GM21723 (cell line): ENCODE results near the gene CA5B.
"Not testable (repeated sequence)": the region's sequence is repeated elsewhere in the genome, so short reads cannot be mapped to it uniquely, and the experiment has no call there.

Source experiments
- ATAC-seq: cut with Tn5 transposase; IDR thresholded peaks from one replicate; pipeline ENCODE4 v1.9.1; 2021; ENCODE audit warnings: mild to moderate bottlenecking, moderate library complexity; ENCODE audit not compliant: unreplicated experiment

CA5B gene

DNA sequence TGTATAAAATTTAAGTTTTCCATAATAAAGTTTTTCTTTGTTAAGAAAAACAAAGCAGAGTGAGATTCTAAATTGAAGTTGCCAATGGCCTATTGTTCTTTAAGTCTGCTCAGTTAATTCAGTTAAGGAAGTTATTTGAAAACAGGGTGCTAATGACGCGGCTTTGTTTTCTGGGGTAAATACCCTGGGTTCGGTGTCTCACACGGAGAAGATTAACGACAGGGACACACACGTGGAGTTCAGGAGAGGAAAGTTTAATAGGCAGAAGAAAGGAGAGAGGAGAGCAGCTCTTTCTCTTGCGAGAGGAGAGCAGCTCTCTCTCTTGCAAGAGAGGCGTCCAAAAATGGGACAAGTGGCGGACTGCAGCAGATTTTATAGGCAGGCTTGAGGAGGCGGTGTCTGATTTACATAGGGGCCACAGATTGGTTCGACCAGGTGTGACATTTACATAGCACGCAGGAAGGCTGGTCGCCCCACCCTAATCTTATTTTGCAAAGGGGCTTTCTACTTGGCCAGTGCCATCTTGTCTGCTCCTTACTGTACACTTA lies 9.6 kb downstream of the CA5B start:
- no peak for ATAC-seq

DNA sequence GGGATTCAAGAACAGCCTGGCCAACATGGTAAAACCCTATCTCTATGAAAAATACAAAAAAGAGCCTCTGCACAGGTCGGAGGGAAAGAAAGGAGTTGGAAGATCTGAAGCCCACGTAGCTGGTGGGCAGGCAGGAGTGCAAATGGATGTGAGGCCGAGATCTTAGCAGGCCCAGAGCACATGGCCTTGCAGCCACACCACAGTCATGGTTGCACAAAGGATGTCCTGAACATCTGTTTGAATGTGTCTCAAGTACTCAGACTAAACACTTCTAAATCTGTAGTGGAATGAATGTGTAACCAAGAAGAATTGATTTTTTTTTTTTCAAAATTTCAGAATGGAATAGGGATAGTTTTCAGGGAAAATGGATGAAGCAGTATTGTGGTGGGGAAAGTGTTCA lies 10.8 kb downstream of the CA5B start:
- no peak for ATAC-seq

DNA sequence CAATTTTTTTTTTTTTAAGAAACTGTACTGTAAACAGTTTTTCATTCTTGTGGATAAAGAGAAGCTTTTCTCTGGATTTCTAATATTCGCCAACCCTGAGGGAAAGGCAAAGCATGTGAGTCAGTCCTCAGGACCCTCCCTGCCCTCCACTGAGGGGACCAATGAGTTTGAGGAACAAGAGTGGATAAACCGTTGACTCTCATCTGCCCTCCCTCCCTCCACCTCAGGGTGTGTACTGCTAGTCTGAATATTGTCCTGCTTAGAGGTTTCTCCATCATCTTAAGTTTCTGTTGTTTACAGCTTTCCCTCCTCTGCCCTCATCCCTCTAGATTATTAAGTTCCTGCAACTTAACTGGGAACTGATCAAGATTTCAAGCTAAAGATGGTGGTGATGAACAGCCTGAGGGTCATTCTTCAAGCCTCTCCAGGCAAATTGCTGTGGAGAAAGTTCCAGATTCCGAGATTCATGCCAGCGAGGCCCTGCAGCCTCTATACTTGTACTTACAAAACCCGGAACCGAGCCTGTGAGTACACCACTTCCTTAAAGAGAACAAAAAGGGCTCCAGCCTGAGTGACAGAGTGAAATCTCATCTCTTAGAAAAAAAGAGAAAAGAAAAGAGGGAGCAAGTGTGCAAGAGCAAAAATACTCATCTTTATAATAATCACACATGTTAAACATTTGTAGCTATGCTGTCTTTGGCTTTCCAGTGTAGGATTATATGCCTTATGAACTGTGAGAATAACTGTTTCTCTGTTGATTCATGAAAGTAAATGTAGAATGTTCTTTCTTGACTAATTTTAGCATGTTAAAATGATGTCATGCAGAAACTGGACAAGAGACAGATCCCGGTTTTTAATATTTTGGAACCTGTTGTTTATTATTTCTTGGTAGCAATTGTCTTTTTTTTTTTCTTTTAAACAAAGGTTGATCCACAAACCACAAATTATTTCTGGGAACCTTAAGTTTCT lies 11.9 kb downstream of the CA5B start:
- peak; percentile 92 for ATAC-seq

DNA sequence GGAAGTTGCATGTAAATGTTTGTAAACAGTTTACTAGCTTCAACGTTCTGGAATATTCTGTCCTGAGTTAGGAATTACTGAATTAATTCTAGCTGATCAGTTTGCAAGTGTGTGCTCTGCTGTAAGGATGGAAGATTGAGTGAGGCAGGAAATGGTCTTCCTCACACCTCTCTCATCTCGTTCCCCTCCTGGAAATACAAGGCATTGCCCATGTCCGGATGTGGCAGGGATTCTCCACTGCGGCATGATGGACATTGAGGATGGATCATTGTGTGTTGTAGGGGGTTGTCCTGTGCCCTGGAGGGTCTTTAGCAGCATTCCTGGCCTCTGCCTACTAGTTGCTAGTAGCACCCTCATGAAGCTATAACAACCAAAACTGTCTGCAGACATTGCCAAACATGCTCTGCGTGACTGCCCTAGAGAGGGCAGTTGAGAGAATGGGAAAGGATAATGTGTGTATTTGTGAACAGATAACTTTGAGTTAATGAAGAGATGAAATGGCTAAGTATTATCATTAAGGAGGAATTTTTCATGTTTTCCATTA lies 12.6 kb downstream of the CA5B start:
- ATAC-seq: no peak

DNA sequence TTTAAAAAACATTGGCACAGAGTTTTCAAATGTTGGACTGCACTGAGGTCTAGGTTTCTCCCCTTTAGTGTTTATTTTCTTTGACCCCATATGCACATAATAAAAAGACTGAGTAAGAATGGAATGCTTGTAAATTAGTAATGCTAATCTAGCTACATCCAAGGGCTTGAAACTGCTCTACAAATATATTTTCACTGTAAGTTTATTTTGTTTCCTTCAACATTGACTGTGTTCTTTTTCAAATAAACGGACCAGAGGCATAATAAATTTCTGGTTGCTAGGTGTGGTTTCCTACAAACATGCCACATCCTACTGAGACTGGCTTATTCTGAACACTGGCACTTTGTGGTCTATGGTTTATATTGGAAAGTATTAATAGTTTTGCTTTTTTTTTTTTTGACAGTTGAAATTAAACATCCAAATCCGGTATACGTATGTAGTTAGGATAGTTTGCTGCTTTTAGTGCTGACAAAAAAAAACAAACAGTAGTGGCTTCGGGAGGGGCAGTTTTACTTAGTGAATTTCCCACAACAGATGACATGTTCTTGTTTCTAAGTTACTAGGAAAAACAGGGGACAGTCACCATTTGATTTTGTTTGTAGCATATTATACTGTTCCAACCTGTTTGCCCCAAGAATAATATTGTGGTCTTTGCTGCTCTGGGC lies 13.2 kb downstream of the CA5B start:
- ATAC-seq: no peak

DNA sequence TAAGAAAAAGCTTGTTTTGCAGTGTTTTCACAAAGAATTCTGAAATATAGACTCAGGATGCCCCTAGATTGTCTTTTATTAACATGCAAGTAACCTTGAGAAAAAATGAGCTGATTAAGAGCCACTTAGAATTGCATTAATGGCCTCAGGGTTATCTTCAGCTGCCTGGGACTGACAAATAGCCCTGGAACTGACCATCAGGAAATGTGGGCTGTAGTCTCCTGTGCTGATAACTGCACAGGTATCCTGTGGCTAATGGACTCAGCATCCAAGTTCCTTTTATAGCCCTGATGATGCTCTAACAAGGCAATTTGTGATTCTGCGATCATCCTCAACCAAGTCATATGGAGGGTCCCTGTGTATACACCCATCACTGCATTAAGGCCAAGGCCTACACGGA lies 17.0 kb downstream of the CA5B start:
- ATAC-seq: no peak

DNA sequence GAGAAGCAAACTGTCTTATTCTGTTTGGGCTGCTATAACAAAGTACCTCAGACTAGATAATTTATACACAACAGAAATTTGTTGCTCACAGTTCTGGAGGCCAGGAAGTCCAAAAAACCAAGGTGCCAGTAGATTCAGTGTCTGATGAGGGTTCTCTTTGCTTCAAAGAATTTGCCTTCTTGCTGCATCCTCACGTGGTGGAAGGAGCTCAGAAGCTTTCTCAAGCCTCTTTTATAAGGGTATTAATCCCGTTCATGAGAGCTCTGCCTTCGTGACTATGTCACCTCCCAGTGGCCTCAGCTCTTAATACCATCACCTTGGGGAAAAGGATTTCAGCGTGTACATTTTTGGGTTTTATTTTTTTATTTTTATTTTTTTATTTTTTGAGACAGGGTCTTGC lies 20.1 kb downstream of the CA5B start:
- no peak for ATAC-seq

DNA sequence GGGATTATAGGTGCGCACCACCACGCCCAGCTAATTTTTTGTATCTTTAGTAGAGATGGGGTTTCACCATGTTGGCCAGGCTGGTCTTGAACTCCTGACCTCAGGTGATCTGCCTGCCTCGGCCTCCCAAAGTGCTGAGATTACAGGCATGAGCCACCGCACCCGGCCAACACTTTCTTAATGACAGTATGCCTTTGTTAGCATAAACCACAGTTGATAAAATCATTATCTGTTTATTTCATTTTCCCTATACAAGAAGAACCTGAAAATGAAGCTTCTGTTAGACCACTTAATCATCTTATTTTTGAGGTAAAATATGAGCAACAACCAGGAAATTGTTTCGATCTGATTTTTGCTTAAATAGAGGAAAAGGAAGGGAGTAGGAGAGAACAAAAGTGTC lies 21.8 kb downstream of the CA5B start:
- ATAC-seq: not testable (repeated sequence)

DNA sequence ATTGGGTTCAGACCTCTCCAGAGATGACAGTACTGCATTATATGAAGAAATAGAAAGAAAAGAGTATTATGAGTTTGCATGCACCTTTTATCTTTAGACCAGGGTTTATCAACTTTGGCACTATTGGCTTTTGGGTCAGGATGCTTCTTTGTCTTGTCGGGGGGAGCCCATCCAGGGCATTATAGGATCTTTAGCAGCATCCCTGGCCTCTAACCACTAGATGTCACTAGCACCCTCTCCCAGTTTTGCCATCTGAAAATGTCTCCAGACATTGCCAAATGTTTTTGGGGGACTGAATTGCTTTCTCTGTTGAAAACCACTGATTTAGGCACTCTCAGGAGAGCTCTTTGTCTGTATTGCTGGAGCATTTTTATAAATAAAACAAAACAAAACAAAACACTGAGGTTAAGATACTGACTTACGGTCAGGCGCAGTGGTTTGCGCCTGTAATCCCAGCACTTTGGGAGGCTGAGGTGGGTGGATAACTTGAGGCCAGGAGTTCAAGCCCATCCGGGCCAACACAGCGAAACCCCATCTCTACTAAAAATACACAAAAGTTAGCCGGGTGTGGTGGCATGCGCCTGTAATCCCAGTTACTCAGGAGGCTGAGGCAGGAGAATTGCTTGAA lies 23.6 kb downstream of the CA5B start:
- ATAC-seq: no peak

DNA sequence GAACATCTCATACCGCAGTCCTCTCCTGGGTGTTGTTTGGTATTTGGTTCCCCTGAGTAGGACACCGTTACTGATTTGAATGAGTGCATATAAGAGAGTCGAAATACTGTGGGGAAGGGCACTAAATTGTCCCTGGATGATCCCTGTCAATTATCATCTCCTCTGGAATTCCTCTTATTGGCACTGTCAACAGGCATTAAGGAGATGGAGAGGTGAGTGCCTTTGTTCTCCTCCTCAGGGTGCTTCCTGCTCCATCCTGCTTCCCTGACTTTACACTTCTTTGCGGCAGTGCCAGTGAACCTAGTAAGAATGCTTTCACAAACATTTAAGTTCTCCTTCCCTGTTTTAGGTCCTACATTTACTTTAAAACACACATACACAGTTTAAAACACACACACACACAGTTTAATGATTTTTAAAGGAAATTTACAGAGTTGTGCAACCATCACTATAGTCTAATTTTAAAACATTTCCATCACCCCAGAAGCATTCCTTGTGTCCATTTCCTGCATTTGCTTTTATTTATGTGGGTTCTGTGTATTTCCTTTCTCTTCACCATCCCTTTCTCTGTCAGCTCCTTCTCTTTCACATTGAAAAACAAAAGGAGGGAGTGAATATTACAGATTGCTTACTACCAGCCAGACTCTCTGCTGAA lies 31.4 kb downstream of the CA5B start:
- no peak for ATAC-seq

DNA sequence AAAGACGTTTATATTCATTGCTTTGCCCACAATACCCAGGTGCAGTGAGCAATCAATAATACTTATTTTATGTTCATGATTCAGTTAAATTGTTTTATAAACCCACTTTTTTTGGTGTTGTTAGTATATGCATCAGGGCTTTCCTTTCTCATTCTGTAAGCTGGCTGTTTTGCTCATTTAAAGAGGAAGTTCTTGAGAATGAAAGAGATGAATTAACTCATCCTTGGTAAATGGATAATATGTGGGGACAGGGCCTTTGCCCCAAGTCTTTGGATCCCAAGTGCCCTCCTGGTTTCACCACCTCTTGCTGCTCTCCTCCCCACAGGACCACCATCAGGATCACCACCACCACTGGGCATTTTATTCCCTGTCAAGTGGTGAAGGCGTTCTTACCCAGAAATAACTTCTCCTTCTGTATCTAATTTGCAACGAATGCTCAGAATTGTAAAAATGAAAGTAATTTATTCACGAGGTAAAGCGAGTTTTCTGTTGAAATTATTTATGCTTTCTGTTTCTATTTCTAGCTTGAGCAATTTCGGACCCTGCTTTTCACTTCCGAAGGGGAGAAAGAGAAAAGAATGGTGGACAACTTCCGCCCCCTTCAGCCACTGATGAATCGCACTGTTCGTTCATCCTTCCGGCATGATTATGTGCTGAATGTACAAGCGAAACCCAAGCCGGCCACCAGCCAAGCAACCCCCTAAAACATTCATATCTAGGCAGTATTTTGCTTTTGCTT lies 44.1 kb downstream of the CA5B start:
- ATAC-seq: peak; percentile 93

DNA sequence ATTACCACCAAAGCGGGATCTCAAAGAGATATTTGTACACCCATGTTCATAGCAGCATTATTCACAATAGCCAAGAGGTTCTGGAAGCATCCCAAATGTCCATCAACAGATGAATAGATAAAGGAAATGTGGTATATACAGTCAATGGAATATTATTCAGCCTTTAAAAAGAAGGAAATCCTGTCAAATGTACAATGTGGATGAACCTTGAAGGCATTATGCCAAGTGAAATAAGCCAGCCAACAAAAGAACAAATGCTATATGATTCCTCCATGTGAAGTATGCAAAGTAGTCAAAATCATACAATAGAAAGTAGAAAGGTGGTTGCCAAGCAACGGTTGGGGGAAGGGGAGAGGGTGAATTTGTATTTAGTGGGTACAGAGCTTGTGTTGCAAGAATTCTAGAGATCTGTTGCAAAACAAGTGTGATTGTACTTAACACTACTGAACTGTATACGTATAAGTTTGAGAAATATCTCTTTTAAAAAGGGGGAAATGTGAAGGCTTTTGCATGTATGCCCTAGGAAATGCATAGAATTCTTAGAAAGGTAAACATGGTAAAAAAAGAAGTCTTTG lies 47.2 kb downstream of the CA5B start:
- no peak for ATAC-seq

DNA sequence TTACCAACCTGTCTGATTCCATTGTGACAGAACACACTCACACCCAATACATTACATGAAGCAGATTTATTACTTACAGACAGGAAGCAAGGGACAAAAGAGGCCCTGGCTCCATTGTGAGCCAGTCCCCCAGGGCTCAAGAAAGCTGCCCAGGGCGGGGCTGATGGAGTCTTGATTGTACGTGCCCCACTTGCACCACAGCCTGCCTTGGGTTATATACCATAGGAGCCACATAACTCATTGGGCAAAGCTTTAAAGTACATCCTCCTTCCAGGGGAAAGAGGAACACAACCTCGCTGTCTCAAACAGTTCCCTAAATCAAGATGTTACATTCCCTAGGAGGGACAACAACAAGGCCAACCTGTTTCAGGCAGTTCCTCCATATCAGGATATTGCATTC lies 48.8 kb downstream of the CA5B start:
- no peak for ATAC-seq

DNA sequence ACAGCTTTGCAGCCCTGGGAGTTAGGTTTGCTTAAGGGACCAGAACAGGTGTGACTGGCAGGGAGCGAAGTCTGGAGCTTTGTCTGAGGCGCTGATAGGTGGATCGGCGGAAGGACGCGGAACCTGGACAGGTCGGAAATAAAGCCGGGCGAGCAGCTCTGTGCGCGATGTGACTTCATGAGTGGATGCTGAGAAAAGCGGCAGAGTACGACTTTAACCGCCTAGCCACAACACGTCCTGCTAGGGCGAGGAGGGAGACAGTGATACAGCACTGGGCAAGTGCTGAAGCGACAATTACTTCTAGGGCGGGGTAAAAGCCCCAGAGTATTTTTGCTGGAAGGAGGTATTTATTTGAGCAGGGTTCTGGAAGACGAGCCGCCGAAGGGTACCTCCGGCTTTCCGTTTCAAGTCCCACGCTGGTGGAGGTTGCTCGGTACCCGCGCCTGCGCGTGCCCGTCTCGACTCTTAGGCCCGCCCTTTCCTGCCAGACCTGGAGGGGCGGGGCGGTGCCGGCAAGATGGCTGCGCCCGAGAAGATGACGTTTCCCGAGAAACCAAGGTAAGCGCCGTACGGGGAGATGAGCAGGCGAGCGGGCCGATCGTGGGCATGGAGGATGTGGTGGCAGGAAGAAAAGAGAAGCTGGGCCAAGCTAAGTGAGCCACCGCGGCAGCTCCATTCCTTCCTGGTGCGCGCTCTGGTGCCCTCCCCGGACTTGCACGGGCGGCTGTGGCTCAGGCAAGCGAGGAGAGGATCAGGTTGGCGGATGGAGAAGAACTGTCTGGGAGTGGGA lies 52.1 kb downstream of the CA5B start, which contains the start of gene ZRSR2:
Gene ZRSR2 (plus strand): TSS at position 506 of the 790 bp plus-strand sequence. CDS start 12 bp downstream, at position 518.
- peak; percentile 96 for ATAC-seq

DNA sequence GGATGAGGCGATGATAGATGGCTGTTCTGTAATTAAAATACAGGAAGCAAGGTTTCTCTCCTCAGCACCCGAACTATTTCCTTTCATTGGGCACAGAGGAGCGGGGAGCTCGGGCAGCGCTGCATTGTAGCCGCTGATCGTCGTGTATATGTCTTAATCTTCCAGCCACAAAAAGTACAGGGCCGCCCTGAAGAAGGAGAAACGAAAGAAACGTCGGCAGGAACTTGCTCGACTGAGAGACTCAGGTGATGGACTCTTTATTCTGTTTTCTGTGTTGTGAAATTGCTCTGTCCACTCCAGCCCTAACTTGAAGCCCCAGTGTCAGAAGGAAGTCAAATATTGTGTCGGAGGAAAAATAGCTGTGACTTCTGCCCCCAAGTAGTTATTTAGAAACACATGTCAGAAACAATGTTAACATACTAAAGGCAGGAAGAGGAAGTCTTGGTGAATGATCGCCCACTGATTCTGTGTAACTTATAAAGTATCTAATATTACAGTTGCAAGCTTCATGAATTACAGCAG lies 52.8 kb downstream of the CA5B start:
- ATAC-seq: no peak

DNA sequence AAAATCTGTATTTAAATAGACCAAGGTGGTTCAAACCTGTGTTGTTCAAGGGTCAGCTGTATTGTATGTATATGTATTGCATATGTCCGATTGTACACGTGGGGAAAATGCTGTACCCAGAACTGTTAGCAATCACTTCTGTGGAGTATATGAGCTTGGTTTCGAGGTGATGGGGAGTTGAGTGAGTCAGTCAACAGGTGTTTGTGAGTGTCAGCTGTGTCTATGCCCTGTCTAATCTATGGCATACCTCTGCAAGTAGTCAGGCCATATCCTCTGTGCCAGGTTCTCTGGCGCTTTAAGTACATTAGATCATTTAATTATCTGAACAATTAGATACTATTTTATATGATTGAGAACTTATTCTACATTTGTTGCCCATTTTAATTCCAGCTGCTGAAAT lies 59.6 kb downstream of the CA5B start:
- no peak for ATAC-seq

DNA sequence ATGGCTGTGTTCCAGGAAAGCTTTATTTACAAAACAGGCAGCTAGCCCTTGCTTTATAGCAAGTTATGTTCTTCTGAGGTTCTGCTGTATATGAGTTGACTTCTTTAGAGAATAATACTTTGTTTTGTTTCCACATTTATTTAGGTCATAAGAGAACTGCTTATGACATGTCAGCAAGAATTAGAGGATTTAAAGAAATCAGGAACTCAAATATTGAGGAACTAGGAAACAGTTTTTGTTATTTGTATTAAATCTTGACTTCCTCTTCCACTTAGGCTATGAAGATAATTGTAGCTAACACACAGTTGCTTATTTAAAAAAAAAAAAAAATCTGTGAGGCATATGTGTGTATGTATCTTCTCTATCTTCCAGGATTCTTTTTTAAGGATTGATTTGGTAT lies 66.5 kb downstream of the CA5B start:
- no peak for ATAC-seq

DNA sequence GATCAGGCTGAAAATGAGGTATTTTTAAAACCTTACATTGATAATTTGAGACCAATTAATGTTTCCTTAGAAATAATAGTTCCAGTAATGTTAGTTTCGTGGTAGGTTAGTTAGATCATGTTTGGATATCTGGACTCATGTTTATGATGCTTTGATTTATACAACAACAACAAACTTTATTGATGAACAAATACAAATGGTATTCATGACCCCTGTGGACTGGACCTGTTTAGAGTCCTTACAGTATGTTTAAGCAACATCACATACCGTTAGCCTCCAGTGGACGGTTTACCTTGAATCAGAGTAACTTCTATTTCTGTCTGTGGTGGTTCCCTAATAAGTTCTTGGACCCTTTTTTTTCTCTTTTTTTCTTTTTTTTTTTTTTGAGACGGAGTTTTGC lies 70.2 kb downstream of the CA5B start:
- no peak for ATAC-seq
